Posterior cingulate gyrus (tissue), 11 donors: ENCODE measurements around the gene RTEL1.
"Not testable (repeated sequence)": the region's sequence is repeated elsewhere in the genome, so short reads cannot be mapped to it uniquely, and the experiment has no call there.

Experiments
- DNase-seq, 10 donors: peaks; one replicate each; pipeline versions ENCODE4 v3.0.0 to v3.0.0-alpha.2; 2020 to 2021; ENCODE audit warnings: mixed read lengths in 3 of 10
- intact Hi-C: fragments of 100-400 bp; cut with DNase I; formaldehyde crosslinking; loops from one replicate; pipeline ENCODE4 v1.15.1; 2023

Gene RTEL1

GRCh38 chr20:63664143-63664851, 6.2 kb downstream of the RTEL1 start:
- DNase-seq: no peak
- intact Hi-C loops: no loop called here

- intact Hi-C loops: no loop called here
- peak in 9 of 10 donors; percentile 38 to 98 (median 80) for DNase-seq
These were observed 6.9 kb downstream of the RTEL1 start for GRCh38 chr20:63664861-63665594.

- intact Hi-C loops: no loop called here
- DNase-seq: no peak
These were observed 7.6 kb downstream of the RTEL1 start for GRCh38 chr20:63665708-63666107.

GRCh38 chr20:63667858-63668257, 9.7 kb downstream of the RTEL1 start:
- intact Hi-C loops: no loop called here
- DNase-seq: no peak

GRCh38 chr20:63668351-63668750, 10.2 kb downstream of the RTEL1 start:
- DNase-seq: no peak
- intact Hi-C loops: no loop called here

- DNase-seq, intact Hi-C loops: not testable (repeated sequence)
These were observed 13.6 kb downstream of the RTEL1 start for GRCh38 chr20:63671695-63672094.

- DNase-seq: no peak
- intact Hi-C loops: no loop called here
These were observed 14.6 kb downstream of the RTEL1 start for GRCh38 chr20:63672666-63673065.

GRCh38 chr20:63673951-63674350, 15.8 kb downstream of the RTEL1 start:
- intact Hi-C loops: no loop called here
- DNase-seq: no peak

GRCh38 chr20:63675681-63676368, 17.7 kb downstream of the RTEL1 start:
- intact Hi-C loops: no loop called here

GRCh38 chr20:63678071-63678470, 20.0 kb downstream of the RTEL1 start:
- intact Hi-C loops: no loop called here
- no peak for DNase-seq

More at GRCh38 chr20:63675681-63676368, 17.7 kb downstream of the RTEL1 start:
- no peak for DNase-seq

- intact Hi-C loops: no loop called here
- no peak for DNase-seq
These were observed 20.8 kb downstream of the RTEL1 start for GRCh38 chr20:63678667-63679465.

- intact Hi-C loops: no loop called here
These were observed 21.7 kb downstream of the RTEL1 start for GRCh38 chr20:63679799-63680305.

GRCh38 chr20:63680427-63680826, 22.3 kb downstream of the RTEL1 start:
- intact Hi-C loops: no loop called here
- no peak for DNase-seq

More at GRCh38 chr20:63679799-63680305, 21.7 kb downstream of the RTEL1 start:
- DNase-seq: peak in 3 of 10 donors; percentile 36 to 85 (median 50)

GRCh38 chr20:63680857-63681608, 22.9 kb downstream of the RTEL1 start:
- no peak for DNase-seq
- intact Hi-C loops: no loop called here

GRCh38 chr20:63681609-63682142, 23.6 kb downstream of the RTEL1 start:
- intact Hi-C loops: no loop called here
- DNase-seq: no peak

GRCh38 chr20:63682384-63683139, 24.4 kb downstream of the RTEL1 start:
- intact Hi-C loops: no loop called here
- peak in 8 of 10 donors; percentile 59 to 94 (median 78) for DNase-seq

GRCh38 chr20:63685269-63686026, 27.3 kb downstream of the RTEL1 start:
- DNase-seq: no peak
- intact Hi-C loops: no loop called here

- no peak for DNase-seq
- intact Hi-C loops: no loop called here
These were observed 28.0 kb downstream of the RTEL1 start for GRCh38 chr20:63686094-63686491.
